ENCODE results near the gene KRTAP1-3.

KRTAP1-3 gene

GRCh38 chr17:41013606-41014005 lies 21.1 kb downstream of the KRTAP1-3 start:
- Histone ChIP-seq H2AFZ (ENCODE audit: insufficient read depth, low read length, poor library complexity) (no peak overlapping the region), H3K79me2 (ENCODE audit: control insufficient read depth, insufficient read depth, low read length, poor library complexity) (no peaks in the 10 kb centered on the region), H3K14ac (ENCODE audit: low read length) (no peak overlapping the region), H4K91ac (ENCODE audit: low read depth, low read length) (no peak overlapping the region), H4K12ac (ENCODE audit: low read depth, low read length) (no peak overlapping the region), H3K9me3 (ENCODE audit: insufficient read depth, low read depth, low read length) (no peaks in the 10 kb centered on the region), H2BK120ac (ENCODE audit: insufficient read depth, low read length, poor library complexity) (no peak overlapping the region), H3K18ac (ENCODE audit: low read length) (no peak overlapping the region), H3K36me3 (ENCODE audit: control insufficient read depth in 1 of 2, insufficient read depth in 2 of 2, low read length in 2 of 2) (no peaks in the 10 kb centered on the region), H3K4me2 (ENCODE audit: low read length) (no peak overlapping the region), H3K79me1 (ENCODE audit: low read length) (peaks cover 2% of the 10 kb centered on the region), H2BK5ac (ENCODE audit: low read depth, low read length, poor library complexity) (no peak overlapping the region), H3K9ac (ENCODE audit: low read length) (no peak overlapping the region), H3K23ac (ENCODE audit: low read length) (no peak overlapping the region), H3K4ac (ENCODE audit: low read depth, low read length) (no peak overlapping the region), H3K27ac (ENCODE audit: low read depth, low read length) (no peak overlapping the region), H3K4me3 (ENCODE audit: low read depth, low read length) (no peak overlapping the region), H3K27me3 (ENCODE audit: insufficient read depth, low read length) (no peaks in the 10 kb centered on the region), H3K4me1 (ENCODE audit: control insufficient read depth in 1 of 2, insufficient read depth in 2 of 2, low read length in 2 of 2) (peaks cover 4% of the 10 kb centered on the region in 2 experiments), H4K8ac (ENCODE audit: low read depth, low read length) (no peak overlapping the region), H2BK12ac (ENCODE audit: low read length) (no peak overlapping the region), H2AK5ac (ENCODE audit: low read length) (no peak overlapping the region)
- DNase-seq, result no peak
- WGBS (ENCODE audit: extremely low coverage, insufficient coverage, insufficient read length), result no CpG with 5 or more reads among the region's 1 CpG

- WGBS (ENCODE audit: extremely low coverage, insufficient coverage, insufficient read length), result no CpG with 5 or more reads among the region's 3 CpGs
- H2AK5ac ChIP-seq (ENCODE audit: low read length), result no peak overlapping the region
- H3K9me3 ChIP-seq (ENCODE audit: insufficient read depth, low read depth, low read length), result no peaks in the 10 kb centered on the region
- H3K18ac ChIP-seq (ENCODE audit: low read length), result no peak overlapping the region
- H3K4me3 ChIP-seq (ENCODE audit: low read depth, low read length), result no peak overlapping the region
- no peaks in the 10 kb centered on the region for H3K36me3 ChIP-seq (ENCODE audit: control insufficient read depth in 1 of 2, insufficient read depth in 2 of 2, low read length in 2 of 2)
- H2BK12ac ChIP-seq (ENCODE audit: low read length), result no peak overlapping the region
- H3K79me2 ChIP-seq (ENCODE audit: control insufficient read depth, insufficient read depth, low read length, poor library complexity), result no peaks in the 10 kb centered on the region
- no peak overlapping the region for H3K9ac ChIP-seq (ENCODE audit: low read length)
- no peak overlapping the region for H2BK120ac ChIP-seq (ENCODE audit: insufficient read depth, low read length, poor library complexity)
- no peak overlapping the region for H4K8ac ChIP-seq (ENCODE audit: low read depth, low read length)
- H3K79me1 ChIP-seq (ENCODE audit: low read length), result peaks cover 2% of the 10 kb centered on the region
- no peak overlapping the region for H4K91ac ChIP-seq (ENCODE audit: low read depth, low read length)
- no peak overlapping the region for H2BK5ac ChIP-seq (ENCODE audit: low read depth, low read length, poor library complexity)
- no peak overlapping the region for H3K14ac ChIP-seq (ENCODE audit: low read length)
- H3K23ac ChIP-seq (ENCODE audit: low read length), result no peak overlapping the region
- no peak overlapping the region for H4K12ac ChIP-seq (ENCODE audit: low read depth, low read length)
- H3K27me3 ChIP-seq (ENCODE audit: insufficient read depth, low read length), result no peaks in the 10 kb centered on the region
- no peak overlapping the region for H2AFZ ChIP-seq (ENCODE audit: insufficient read depth, low read length, poor library complexity)
- H3K4me1 ChIP-seq (ENCODE audit: control insufficient read depth in 1 of 2, insufficient read depth in 2 of 2, low read length in 2 of 2), result peaks cover 4% of the 10 kb centered on the region in 2 experiments
- H3K27ac ChIP-seq (ENCODE audit: low read depth, low read length), result no peak overlapping the region
- no peak overlapping the region for H3K4ac ChIP-seq (ENCODE audit: low read depth, low read length)
- H3K4me2 ChIP-seq (ENCODE audit: low read length), result no peak overlapping the region
- DNase-seq, result no peak
These were observed 21.5 kb downstream of the KRTAP1-3 start for GRCh38 chr17:41013181-41013580.

- Histone ChIP-seq H3K79me2 (ENCODE audit: control insufficient read depth, insufficient read depth, low read length, poor library complexity) (no peaks in the 10 kb centered on the region), H3K4ac (ENCODE audit: low read depth, low read length) (no peak overlapping the region), H2BK5ac (ENCODE audit: low read depth, low read length, poor library complexity) (no peak overlapping the region), H3K9me3 (ENCODE audit: insufficient read depth, low read depth, low read length) (no peaks in the 10 kb centered on the region), H4K12ac (ENCODE audit: low read depth, low read length) (no peak overlapping the region), H2BK120ac (ENCODE audit: insufficient read depth, low read length, poor library complexity) (no peak overlapping the region), H3K4me2 (ENCODE audit: low read length) (no peak overlapping the region), H3K18ac (ENCODE audit: low read length) (no peak overlapping the region), H3K27me3 (ENCODE audit: insufficient read depth, low read length) (no peaks in the 10 kb centered on the region), H4K91ac (ENCODE audit: low read depth, low read length) (no peak overlapping the region), H3K4me1 (ENCODE audit: control insufficient read depth in 1 of 2, insufficient read depth in 2 of 2, low read length in 2 of 2) (peaks cover 4% of the 10 kb centered on the region in 2 experiments), H3K23ac (ENCODE audit: low read length) (no peak overlapping the region), H2AK5ac (ENCODE audit: low read length) (no peak overlapping the region), H3K9ac (ENCODE audit: low read length) (no peak overlapping the region), H3K14ac (ENCODE audit: low read length) (no peak overlapping the region), H2BK12ac (ENCODE audit: low read length) (no peak overlapping the region), H2AFZ (ENCODE audit: insufficient read depth, low read length, poor library complexity) (no peak overlapping the region), H4K8ac (ENCODE audit: low read depth, low read length) (no peak overlapping the region), H3K79me1 (ENCODE audit: low read length) (peaks cover 2% of the 10 kb centered on the region), H3K4me3 (ENCODE audit: low read depth, low read length) (no peak overlapping the region), H3K36me3 (ENCODE audit: control insufficient read depth in 1 of 2, insufficient read depth in 2 of 2, low read length in 2 of 2) (no peaks in the 10 kb centered on the region), H3K27ac (ENCODE audit: low read depth, low read length) (no peak overlapping the region)
- no CpG with 5 or more reads among the region's 6 CpGs for WGBS (ENCODE audit: extremely low coverage, insufficient coverage, insufficient read length)
- DNase-seq, result no peak
These were observed 22.2 kb downstream of the KRTAP1-3 start for GRCh38 chr17:41012326-41013120.

GRCh38 chr17:41010441-41010840 lies 24.2 kb downstream of the KRTAP1-3 start:
- H3K9me3 ChIP-seq (ENCODE audit: insufficient read depth, low read depth, low read length), result no peaks in the 10 kb centered on the region
- H4K12ac ChIP-seq (ENCODE audit: low read depth, low read length), result no peak overlapping the region

More at GRCh38 chr17:41010441-41010840, 24.2 kb downstream of the KRTAP1-3 start:
- peaks cover 4% of the 10 kb centered on the region in 2 experiments for H3K4me1 ChIP-seq (ENCODE audit: control insufficient read depth in 1 of 2, insufficient read depth in 2 of 2, low read length in 2 of 2)
- no peak overlapping the region for H3K9ac ChIP-seq (ENCODE audit: low read length)
- no peak overlapping the region for H2AK5ac ChIP-seq (ENCODE audit: low read length)
- no peak for DNase-seq
- H3K14ac ChIP-seq (ENCODE audit: low read length), result no peak overlapping the region
- H2BK120ac ChIP-seq (ENCODE audit: insufficient read depth, low read length, poor library complexity), result no peak overlapping the region
- no peaks in the 10 kb centered on the region for H3K79me2 ChIP-seq (ENCODE audit: control insufficient read depth, insufficient read depth, low read length, poor library complexity)
- H4K8ac ChIP-seq (ENCODE audit: low read depth, low read length), result no peak overlapping the region
- no peak overlapping the region for H2AFZ ChIP-seq (ENCODE audit: insufficient read depth, low read length, poor library complexity)
- H3K4me3 ChIP-seq (ENCODE audit: low read depth, low read length), result no peak overlapping the region
- no peak overlapping the region for H3K4me2 ChIP-seq (ENCODE audit: low read length)
- H2BK5ac ChIP-seq (ENCODE audit: low read depth, low read length, poor library complexity), result no peak overlapping the region
- H2BK12ac ChIP-seq (ENCODE audit: low read length), result no peak overlapping the region
- no peak overlapping the region for H3K27ac ChIP-seq (ENCODE audit: low read depth, low read length)
- no peaks in the 10 kb centered on the region for H3K27me3 ChIP-seq (ENCODE audit: insufficient read depth, low read length)
- no peak overlapping the region for H3K4ac ChIP-seq (ENCODE audit: low read depth, low read length)
- H3K36me3 ChIP-seq (ENCODE audit: control insufficient read depth in 1 of 2, insufficient read depth in 2 of 2, low read length in 2 of 2), result no peaks in the 10 kb centered on the region
- H3K23ac ChIP-seq (ENCODE audit: low read length), result no peak overlapping the region
- H4K91ac ChIP-seq (ENCODE audit: low read depth, low read length), result no peak overlapping the region
- peaks cover 2% of the 10 kb centered on the region for H3K79me1 ChIP-seq (ENCODE audit: low read length)
- no peak overlapping the region for H3K18ac ChIP-seq (ENCODE audit: low read length)
